Parietal lobe (tissue), 1 donor: Measurements from ENCODE around the gene CD200. TPM values are rescaled to one million over a fixed set of nuclear protein-coding genes. Genes with fewer than 3 reads are reported as not detected.

ENCODE experiments used
- total RNA-seq: library from RNA; depleted of rRNA; stranded (reverse); fragments of >200 nt; gene quantifications from one replicate; pipeline ENCODE4 v1.2.3, GENCODE V29; 2014

Gene CD200, protein sequence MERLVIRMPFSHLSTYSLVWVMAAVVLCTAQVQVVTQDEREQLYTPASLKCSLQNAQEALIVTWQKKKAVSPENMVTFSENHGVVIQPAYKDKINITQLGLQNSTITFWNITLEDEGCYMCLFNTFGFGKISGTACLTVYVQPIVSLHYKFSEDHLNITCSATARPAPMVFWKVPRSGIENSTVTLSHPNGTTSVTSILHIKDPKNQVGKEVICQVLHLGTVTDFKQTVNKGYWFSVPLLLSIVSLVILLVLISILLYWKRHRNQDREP
- total RNA-seq, result 57.6 TPM

DNA sequence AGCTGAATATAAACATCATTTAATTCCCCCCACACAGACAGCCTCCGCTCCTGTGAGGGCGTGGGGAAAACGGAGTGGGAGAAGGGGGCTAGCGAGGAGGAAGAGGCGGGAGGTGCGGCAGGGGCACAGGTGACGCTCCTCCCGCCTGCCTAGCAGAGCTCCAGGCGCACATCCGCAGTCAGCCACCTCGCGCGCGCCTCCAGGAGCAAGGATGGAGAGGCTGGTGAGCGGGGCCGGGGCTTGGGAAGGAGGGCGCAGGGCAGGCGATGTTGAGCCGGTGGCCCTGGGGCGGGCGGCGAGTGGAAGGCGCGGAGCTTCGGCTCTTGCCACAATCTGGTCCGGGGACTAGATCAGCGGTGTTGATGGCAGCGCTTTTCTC, at the start of gene CD200:
CD200 (plus strand) TSS at position 155 of the 379 bp plus-strand sequence; CDS start at position 212, 57 bp downstream.

DNA sequence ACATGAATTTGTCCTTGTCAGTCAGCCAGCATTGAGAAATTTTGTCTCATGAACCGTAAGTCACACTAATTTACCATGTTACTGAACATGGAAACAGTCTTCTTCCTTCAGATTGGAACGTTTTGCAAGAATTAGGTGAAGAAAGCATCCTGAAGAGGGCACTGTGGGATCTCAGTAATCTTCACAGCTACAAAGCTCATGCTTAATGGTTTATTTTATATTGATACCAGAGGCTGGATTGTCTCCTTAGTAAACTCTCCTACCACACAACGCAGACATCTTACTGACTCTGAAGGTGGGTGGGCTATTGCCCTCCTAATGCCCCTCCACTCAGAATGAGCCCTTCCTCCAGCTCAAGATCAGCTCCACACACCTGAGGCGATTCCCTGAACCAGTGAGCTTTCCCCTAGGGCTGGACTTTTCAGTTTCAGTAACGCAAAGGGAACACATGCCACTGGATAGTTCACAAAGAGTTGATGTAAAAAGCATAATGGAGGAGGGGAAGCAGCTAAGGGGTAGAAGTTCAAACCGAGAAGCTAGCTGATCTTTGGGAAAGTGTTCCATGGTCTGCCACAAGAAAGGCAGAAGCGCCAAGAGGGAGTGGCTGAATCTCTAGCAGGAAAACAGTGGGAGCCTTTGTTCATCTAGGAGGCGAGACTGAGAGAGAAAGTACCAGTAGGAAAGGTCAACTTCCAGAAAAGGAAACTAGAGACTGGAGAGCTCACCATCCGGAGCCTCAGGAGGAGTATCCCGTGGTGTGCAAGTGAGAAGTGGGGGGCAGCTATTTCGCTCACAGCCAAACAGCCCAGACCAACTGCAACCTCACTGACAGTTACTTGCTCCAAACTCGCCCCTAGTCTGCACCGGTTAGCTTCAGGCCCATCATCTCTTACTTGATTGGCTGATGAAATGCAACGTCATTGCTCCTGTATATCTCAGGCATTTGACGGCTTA, 39.3 kb upstream of the CD200 start, which contains the start of gene SLC9C1:
SLC9C1 (minus strand) TSS at position 849 of the 954 bp plus-strand sequence. CDS start 7,425 bp downstream, outside the sequence.

Other genes with a start within 250 kb of the CD200 start
- 0.63 TPM for gene C3orf52, start 246.8 kb upstream of the CD200 start, total RNA-seq
- gene GCSAM, start 199.9 kb upstream of the CD200 start, total RNA-seq, result not detected
- not detected for gene SLC9C1, start 38.9 kb upstream of the CD200 start, total RNA-seq
- gene BTLA, start 166.3 kb downstream of the CD200 start, total RNA-seq, result 0.31 TPM
- 45.4 TPM for gene ATG3, start 228.8 kb downstream of the CD200 start, total RNA-seq
- 56.0 TPM for gene SLC35A5, start 228.9 kb downstream of the CD200 start, total RNA-seq